GM21619 (cell line): Measurements from ENCODE around the gene TENM3.

ENCODE experiments used
- ATAC-seq: cut with Tn5 transposase; IDR thresholded peaks from one replicate; pipeline ENCODE4 v1.9.1; 2021; ENCODE audit not compliant: unreplicated experiment

The TENM3 gene

GRCh38 chr4:182655340-182655739 lies 412.1 kb downstream of the TENM3 start:
- no peak for ATAC-seq

- ATAC-seq, result no peak
These were observed 419.3 kb downstream of the TENM3 start for GRCh38 chr4:182662551-182662950.

GRCh38 chr4:182671231-182671630 lies 428.0 kb downstream of the TENM3 start:
- no peak for ATAC-seq

GRCh38 chr4:182671749-182672148 lies 428.5 kb downstream of the TENM3 start:
- no peak for ATAC-seq

GRCh38 chr4:182678590-182678989 lies 435.4 kb downstream of the TENM3 start:
- ATAC-seq, result no peak

GRCh38 chr4:182679533-182679932 lies 436.3 kb downstream of the TENM3 start:
- ATAC-seq, result no peak

- ATAC-seq, result no peak
These were observed 437.0 kb downstream of the TENM3 start for GRCh38 chr4:182680234-182680653.

- ATAC-seq, result no peak
These were observed 440.5 kb downstream of the TENM3 start for GRCh38 chr4:182683661-182684060.

- ATAC-seq, result no peak
These were observed 441.6 kb downstream of the TENM3 start for GRCh38 chr4:182684796-182685195.

GRCh38 chr4:182688081-182688480 lies 444.9 kb downstream of the TENM3 start:
- no peak for ATAC-seq

- ATAC-seq, result no peak
These were observed 451.3 kb downstream of the TENM3 start for GRCh38 chr4:182694551-182694950.

- ATAC-seq, result no peak
These were observed 451.8 kb downstream of the TENM3 start for GRCh38 chr4:182695009-182695408.

GRCh38 chr4:182695842-182696241 lies 452.6 kb downstream of the TENM3 start:
- ATAC-seq, result no peak

GRCh38 chr4:182697094-182697493 lies 453.9 kb downstream of the TENM3 start:
- ATAC-seq, result no peak

GRCh38 chr4:182698212-182698611 lies 455.0 kb downstream of the TENM3 start:
- ATAC-seq, result no peak

GRCh38 chr4:182699201-182699600 lies 456.0 kb downstream of the TENM3 start:
- ATAC-seq, result no peak

GRCh38 chr4:182699795-182700194 lies 456.6 kb downstream of the TENM3 start:
- no peak for ATAC-seq

- no peak for ATAC-seq
These were observed 457.4 kb downstream of the TENM3 start for GRCh38 chr4:182700362-182701160.

- no peak for ATAC-seq
These were observed 460.9 kb downstream of the TENM3 start for GRCh38 chr4:182704077-182704476.

- ATAC-seq, result no peak
These were observed 461.7 kb downstream of the TENM3 start for GRCh38 chr4:182704948-182705347.

- ATAC-seq, result no peak
These were observed 462.2 kb downstream of the TENM3 start for GRCh38 chr4:182705389-182705788.

- no peak for ATAC-seq
These were observed 468.0 kb downstream of the TENM3 start for GRCh38 chr4:182711211-182711610.

- ATAC-seq, result no peak
These were observed 472.3 kb downstream of the TENM3 start for GRCh38 chr4:182715548-182715947.
